Left ventricle myocardium inferior (tissue), 1 donor: ENCODE measurements around the gene ANKRD33B. TPM values are rescaled to one million over a fixed set of nuclear protein-coding genes. Genes with fewer than 3 reads are reported as not detected.
A peak's percentile ranks its signal among the peaks of the same experiment; 100 is the strongest.
"Not testable (repeated sequence)": the region's sequence is repeated elsewhere in the genome, so short reads cannot be mapped to it uniquely, and the experiment has no call there.

Experiments used
- DNase-seq: peaks from one replicate; pipeline ENCODE4 v3.0.0-alpha.2; 2020
- H3K27ac ChIP-seq: fragments of 200-600 bp; replicated peaks from 2 replicates; pipeline ENCODE4 v1.8.0; 2021
- H3K27me3 ChIP-seq: fragments of 200-600 bp; 2 replicates; pipeline ENCODE4 v1.8.0; 2021; ENCODE audit warnings: low read depth
- H3K36me3 ChIP-seq: fragments of 200-600 bp; 2 replicates; pipeline ENCODE4 v1.8.0; 2021
- H3K4me1 ChIP-seq: fragments of 200-600 bp; 2 replicates; pipeline ENCODE4 v1.8.0; 2021
- H3K4me3 ChIP-seq: fragments of 200-600 bp; 2 replicates; pipeline ENCODE4 v1.8.0; 2021; ENCODE audit warnings: mild to moderate bottlenecking, moderate library complexity
- H3K9me3 ChIP-seq: fragments of 200-600 bp; replicated peaks from 2 replicates; pipeline ENCODE4 v1.8.0; 2021
- CTCF ChIP-seq: fragments of 200-600 bp; IDR thresholded peaks from 2 replicates; pipeline ENCODE4 v1.8.0; 2021; ENCODE audit warnings: antibody characterized with exemption, mild to moderate bottlenecking, borderline replicate concordance
- intact Hi-C: fragments of 100-400 bp; cut with micrococcal nuclease; formaldehyde crosslinking; loops from one replicate; pipeline ENCODE4 v1.11.0; 2022
- total RNA-seq: library from RNA; stranded (reverse); fragmentation: NEBNext Ultra II Directional; extraction: Animal tissue kit (Norgen Biotek cat#: 25700); gene quantifications from one replicate; pipeline ENCODE4 v1.2.1, GENCODE V29; 2021
- donor health status: DM: no; HTN: yes; CAD: no; lungs with severe emphysema.

ANKRD33B gene
- total RNA-seq, 1 donor from 2014 or later = 15.2 TPM

DNA sequence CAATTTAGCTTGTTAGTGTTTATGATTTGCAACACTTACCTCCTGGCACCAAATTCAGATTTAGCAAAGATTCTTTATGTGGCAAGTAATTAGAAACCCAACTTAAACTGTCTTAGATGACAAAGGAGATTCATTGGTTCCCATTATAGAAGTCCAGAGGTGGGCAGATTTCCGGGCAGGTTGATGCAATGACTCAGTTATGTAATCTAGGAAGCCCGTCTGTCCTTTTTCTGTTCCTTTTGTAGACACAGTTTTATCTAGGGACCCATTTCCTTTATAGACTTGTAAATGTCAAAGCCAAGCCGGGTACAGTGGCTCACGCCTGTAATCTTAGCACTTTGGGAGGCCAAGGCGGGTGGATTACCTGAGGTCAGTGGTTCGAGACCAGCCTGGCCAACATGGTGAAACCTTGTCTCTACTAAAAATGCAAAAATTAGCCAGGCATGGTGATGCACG lies 20.3 kb upstream of the ANKRD33B start:
- H3K4me1 ChIP-seq = peaks cover 3% of the 10 kb centered on the region
- intact Hi-C loops = no loop called here
- H3K27me3 ChIP-seq = no peaks in the 10 kb centered on the region
- H3K4me3 ChIP-seq = no peak overlapping the region
- no peaks in the 10 kb centered on the region for H3K9me3 ChIP-seq
- H3K36me3 ChIP-seq = no peaks in the 10 kb centered on the region
- no peak overlapping the region for H3K27ac ChIP-seq
- DNase-seq = no peak
- no peak for TF ChIP-seq CTCF

- intact Hi-C loops = no loop called here
- TF ChIP-seq CTCF = no peak
- no peak for DNase-seq
- H3K27me3 ChIP-seq = no peaks in the 10 kb centered on the region
- no peak overlapping the region for H3K27ac ChIP-seq
- no peaks in the 10 kb centered on the region for H3K9me3 ChIP-seq
- no peak overlapping the region for H3K4me3 ChIP-seq
- no peaks in the 10 kb centered on the region for H3K4me1 ChIP-seq
- H3K36me3 ChIP-seq = no peaks in the 10 kb centered on the region
Measured at GRCh38 chr5:10545084-10545483, 18.8 kb upstream of the ANKRD33B start.

DNA sequence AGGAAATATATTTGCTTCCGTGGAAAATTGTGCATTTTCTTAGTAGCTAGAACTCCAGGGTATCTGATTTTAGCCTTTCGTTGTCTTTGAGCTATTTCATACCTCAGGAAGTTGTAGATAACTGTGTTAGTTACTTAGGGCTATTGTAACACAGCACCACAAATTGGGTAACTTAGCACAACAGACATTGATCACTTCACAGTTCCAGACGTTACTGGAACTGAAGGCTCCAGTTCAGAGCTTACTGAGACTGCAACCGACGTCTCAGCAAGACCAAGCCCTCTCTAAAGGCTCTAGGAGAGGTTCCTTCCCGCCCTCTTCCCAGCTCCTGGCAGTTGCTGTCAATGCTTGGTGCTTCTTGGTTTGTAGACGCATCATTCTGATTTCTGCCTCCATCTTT lies 17.7 kb upstream of the ANKRD33B start:
- no peak for TF ChIP-seq CTCF
- Histone ChIP-seq H3K27me3 (no peaks in the 10 kb centered on the region), H3K27ac (no peak overlapping the region), H3K9me3 (no peaks in the 10 kb centered on the region), H3K36me3 (no peaks in the 10 kb centered on the region), H3K4me3 (no peak overlapping the region), H3K4me1 (peaks cover 4% of the 10 kb centered on the region)
- DNase-seq = no peak
- intact Hi-C loops = no loop called here

DNA sequence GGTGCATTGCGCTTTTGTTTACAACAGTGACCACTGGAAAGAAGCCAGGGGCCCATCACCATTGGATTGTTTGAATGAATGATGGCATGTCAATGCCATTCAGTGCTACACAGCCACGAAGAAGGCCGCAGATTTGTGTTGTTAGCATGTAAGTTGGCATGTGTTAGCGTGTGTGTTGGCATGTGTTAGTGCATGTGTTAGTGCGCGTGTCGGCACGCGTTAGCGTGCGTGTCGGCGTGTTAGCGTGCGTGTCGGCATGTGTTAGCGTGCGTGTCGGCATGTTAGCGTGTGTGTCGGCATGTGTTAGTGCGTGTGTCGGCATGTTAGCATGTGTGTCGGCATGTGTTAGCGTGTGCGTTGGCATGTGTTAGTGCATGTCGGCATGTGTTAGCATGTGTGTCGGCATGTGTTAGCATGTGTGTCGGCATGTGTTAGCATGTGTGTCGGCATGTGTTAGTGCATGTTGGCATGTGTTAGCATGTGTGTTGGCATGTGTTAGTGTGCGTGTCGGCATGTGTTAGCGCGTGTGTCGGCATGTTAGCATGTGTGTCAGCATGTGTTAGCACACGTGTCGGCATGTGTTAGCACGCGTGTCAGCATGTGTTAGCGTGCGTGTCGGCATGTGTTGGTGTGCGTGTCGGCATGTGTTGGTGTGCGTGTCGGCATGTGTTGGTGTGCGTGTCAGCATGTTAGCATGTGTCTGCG lies 15.3 kb upstream of the ANKRD33B start:
- no peak for TF ChIP-seq CTCF
- Histone ChIP-seq H3K4me1 (peaks cover 27% of the 10 kb centered on the region), H3K36me3 (no peaks in the 10 kb centered on the region), H3K9me3 (no peaks in the 10 kb centered on the region), H3K27me3 (no peaks in the 10 kb centered on the region), H3K27ac (no peak overlapping the region), H3K4me3 (no peak overlapping the region)
- intact Hi-C loops = no loop called here
- DNase-seq = no peak

DNA sequence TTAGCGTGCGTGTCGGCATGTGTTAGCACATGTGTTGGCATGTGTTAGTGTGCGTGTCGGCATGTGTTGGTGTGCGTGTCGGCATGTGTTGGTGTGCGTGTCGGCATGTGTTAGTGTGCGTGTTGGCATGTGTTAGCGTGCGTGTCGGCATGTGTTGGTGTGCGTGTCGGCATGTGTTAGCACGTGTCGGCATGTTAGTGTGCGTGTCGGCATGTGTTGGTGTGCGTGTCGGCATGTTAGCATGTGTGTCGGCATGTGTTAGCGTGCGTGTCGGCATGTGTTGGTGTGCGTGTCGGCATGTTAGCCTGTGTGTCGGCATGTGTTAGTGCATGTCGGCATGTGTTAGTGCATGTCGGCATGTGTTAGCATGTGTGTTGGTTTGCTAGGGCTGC lies 14.8 kb upstream of the ANKRD33B start:
- H3K27me3 ChIP-seq, H3K9me3 ChIP-seq, H3K36me3 ChIP-seq, H3K27ac ChIP-seq, H3K4me3 ChIP-seq, DNase-seq, intact Hi-C loops: not testable (repeated sequence)
- H3K4me1 ChIP-seq = peaks cover 27% of the 10 kb centered on the region

DNA sequence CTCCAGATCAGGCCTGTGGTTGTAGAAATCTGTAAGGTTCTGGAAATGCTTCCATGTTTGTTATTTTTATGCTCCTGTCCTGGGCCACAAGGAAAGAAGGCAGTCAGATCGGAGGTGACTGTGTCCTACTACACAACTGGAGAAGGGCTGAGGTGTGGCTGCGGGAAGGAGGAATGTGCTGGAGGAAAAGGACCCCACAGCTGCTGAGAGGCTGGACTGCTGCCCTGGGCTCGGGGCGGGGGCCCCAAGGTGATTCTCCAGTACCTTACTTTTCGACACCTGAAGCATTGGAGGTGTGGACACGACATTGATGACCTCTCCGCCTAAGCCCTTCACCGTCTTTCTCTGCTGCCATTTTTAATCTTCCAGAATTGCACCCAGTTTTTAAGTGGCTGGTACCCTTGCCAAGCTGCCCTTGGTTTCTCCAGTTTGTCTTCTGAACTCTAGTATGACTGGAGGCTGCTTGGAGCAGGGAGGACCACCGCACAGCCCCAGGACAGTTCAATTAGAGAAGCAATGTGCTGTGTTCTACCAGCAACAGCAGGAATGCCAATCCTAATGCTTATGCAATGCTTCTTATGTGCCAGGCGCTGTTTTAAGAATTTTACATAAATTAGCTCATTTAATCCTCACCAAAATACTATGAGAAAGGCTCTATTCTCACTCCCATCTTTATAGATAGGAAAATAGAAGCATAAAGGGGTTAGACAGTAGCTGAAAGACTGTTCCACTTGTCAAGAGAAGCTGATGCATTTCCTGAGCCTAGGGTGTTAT lies 13.5 kb upstream of the ANKRD33B start:
- intact Hi-C loops = loop anchor here (10.0 kb wide), 1 partner anchor 74 kb away; no protein-coding TSS in a partner anchor
- Histone ChIP-seq H3K4me3 (no peak overlapping the region), H3K4me1 (peaks cover 27% of the 10 kb centered on the region), H3K9me3 (no peaks in the 10 kb centered on the region), H3K27me3 (no peaks in the 10 kb centered on the region), H3K27ac (peak overlapping the region; percentile 66), H3K36me3 (no peaks in the 10 kb centered on the region)
- TF ChIP-seq CTCF = no peak
- DNase-seq = no peak
